ENCODE data around the gene CDH19.

- no peak for TF ChIP-seq CTCF (IDR thresholded peaks at IDR 0.05)
- TF ChIP-seq POLR2A (IDR thresholded peaks at IDR 0.05) = no peak
- no peak for TF ChIP-seq EP300 (IDR thresholded peaks at IDR 0.05)
Measured at GRCh38 chr18:66582211-66582610, 21.7 kb downstream of the CDH19 start.

Data from upper lobe of left lung (tissue), 4 donors.